Measurements from ENCODE around the gene TMSB10. TPM values are rescaled to one million over a fixed set of nuclear protein-coding genes. Genes with fewer than 3 reads are reported as not detected.
"Not testable (repeated sequence)": the region's sequence is repeated elsewhere in the genome, so short reads cannot be mapped to it uniquely, and the experiment has no call there.

The TMSB10 gene
- total RNA-seq, 2 experiments from 2014 or later: 1,772 to 1,864 TPM

- H3K4me3 Mint-ChIP-seq: peak overlapping the region; percentile 86
- H3K9me3 Mint-ChIP-seq: peaks cover 10% of the 10 kb centered on the region
- peak overlapping the region; percentile 92 for H3K27ac Mint-ChIP-seq
- no peaks in the 10 kb centered on the region for H3K27me3 Mint-ChIP-seq (ENCODE audit: low read depth)
- intact Hi-C loops (cut with micrococcal nuclease): loop anchor here (1.0 kb wide), 2 partner anchors 9 to 12 kb away; no protein-coding TSS in a partner anchor
- H3K36me3 Mint-ChIP-seq (ENCODE audit: low read depth): peaks cover 29% of the 10 kb centered on the region
- CTCF ChIA-PET: interaction anchor here (0.8 to 5.1 kb wide), 9 partner anchors 10 to 34 kb away, joined by 3 to 43 read pairs (median 4); no protein-coding TSS in a partner anchor
- H3K4me1 Mint-ChIP-seq (ENCODE audit: low read depth): peaks cover 52% of the 10 kb centered on the region
- DNase-seq: peak; percentile 63
These were observed 1.7 kb downstream of the TMSB10 start for GRCh38 chr2:84906900-84907714.

GRCh38 chr2:84908948-84909713 is 3.7 kb downstream of the TMSB10 start:
- intact Hi-C loops (cut with micrococcal nuclease): no loop called here
- H3K4me3 Mint-ChIP-seq: no peak overlapping the region
- H3K4me1 Mint-ChIP-seq (ENCODE audit: low read depth): peaks cover 41% of the 10 kb centered on the region
- H3K9me3 Mint-ChIP-seq: peaks cover 10% of the 10 kb centered on the region
- DNase-seq: peak; percentile 36
- H3K36me3 Mint-ChIP-seq (ENCODE audit: low read depth): peaks cover 29% of the 10 kb centered on the region
- CTCF ChIA-PET: interaction anchor here (0.7 to 5.1 kb wide), 3 partner anchors 11 to 27 kb away, joined by 4 to 43 read pairs (median 28); no protein-coding TSS in a partner anchor
- H3K27ac Mint-ChIP-seq: peak overlapping the region; percentile 81
- H3K27me3 Mint-ChIP-seq (ENCODE audit: low read depth): no peaks in the 10 kb centered on the region

- peaks cover 35% of the 10 kb centered on the region for H3K4me1 Mint-ChIP-seq (ENCODE audit: low read depth)
- peaks cover 25% of the 10 kb centered on the region for H3K36me3 Mint-ChIP-seq (ENCODE audit: low read depth)
- H3K27me3 Mint-ChIP-seq (ENCODE audit: low read depth): no peaks in the 10 kb centered on the region
- no peak overlapping the region for H3K27ac Mint-ChIP-seq
- no peak overlapping the region for H3K4me3 Mint-ChIP-seq
- peaks cover 10% of the 10 kb centered on the region for H3K9me3 Mint-ChIP-seq
- intact Hi-C loops (cut with micrococcal nuclease): no loop called here
- CTCF ChIA-PET: interaction anchor here (0.6 to 1.8 kb wide), 3 partner anchors 9 to 31 kb away, joined by 3 to 6 read pairs (median 4); no protein-coding TSS in a partner anchor
- no peak for DNase-seq
These were observed 5.8 kb downstream of the TMSB10 start for GRCh38 chr2:84911135-84911678.

- peaks cover 11% of the 10 kb centered on the region for H3K36me3 Mint-ChIP-seq (ENCODE audit: low read depth)
- intact Hi-C loops (cut with micrococcal nuclease): no loop called here
- H3K27ac Mint-ChIP-seq: no peak overlapping the region
- no peak overlapping the region for H3K4me3 Mint-ChIP-seq
- no peaks in the 10 kb centered on the region for H3K27me3 Mint-ChIP-seq (ENCODE audit: low read depth)
- CTCF ChIA-PET: interaction anchor here (0.6 to 3.2 kb wide), 3 partner anchors 8 to 20 kb away, joined by 4 to 15 read pairs (median 6); no protein-coding TSS in a partner anchor
- peaks cover 34% of the 10 kb centered on the region for H3K4me1 Mint-ChIP-seq (ENCODE audit: low read depth)
- no peak for DNase-seq
- peaks cover 10% of the 10 kb centered on the region for H3K9me3 Mint-ChIP-seq
These were observed 7.5 kb downstream of the TMSB10 start for GRCh38 chr2:84912984-84913383.

GRCh38 chr2:84914334-84914733 is 8.9 kb downstream of the TMSB10 start:
- H3K27me3 Mint-ChIP-seq (ENCODE audit: low read depth): no peaks in the 10 kb centered on the region
- peaks cover 6% of the 10 kb centered on the region for H3K36me3 Mint-ChIP-seq (ENCODE audit: low read depth)
- CTCF ChIA-PET: interaction anchor here (0.7 to 3.2 kb wide), 3 partner anchors 9 to 11 kb away, joined by 3 to 15 read pairs (median 4); no protein-coding TSS in a partner anchor
- H3K9me3 Mint-ChIP-seq: peaks cover 6% of the 10 kb centered on the region
- no peak overlapping the region for H3K4me3 Mint-ChIP-seq
- no peak for DNase-seq
- H3K4me1 Mint-ChIP-seq (ENCODE audit: low read depth): peaks cover 34% of the 10 kb centered on the region
- H3K27ac Mint-ChIP-seq: no peak overlapping the region
- intact Hi-C loops (cut with micrococcal nuclease): no loop called here

GRCh38 chr2:84915675-84916074 is 10.2 kb downstream of the TMSB10 start:
- H3K9me3 Mint-ChIP-seq; DNase-seq; H3K27me3 Mint-ChIP-seq (ENCODE audit: low read depth); CTCF ChIA-PET; H3K36me3 Mint-ChIP-seq (ENCODE audit: low read depth); H3K4me3 Mint-ChIP-seq; H3K27ac Mint-ChIP-seq; intact Hi-C loops (cut with micrococcal nuclease): not testable (repeated sequence)
- peaks cover 46% of the 10 kb centered on the region for H3K4me1 Mint-ChIP-seq (ENCODE audit: low read depth)

GRCh38 chr2:84917821-84918220 is 12.4 kb downstream of the TMSB10 start:
- H3K27me3 Mint-ChIP-seq (ENCODE audit: low read depth); H3K9me3 Mint-ChIP-seq; H3K36me3 Mint-ChIP-seq (ENCODE audit: low read depth); H3K4me3 Mint-ChIP-seq; DNase-seq; intact Hi-C loops (cut with micrococcal nuclease): not testable (repeated sequence)
- CTCF ChIA-PET: interaction anchor here (0.7 to 4.1 kb wide), 5 partner anchors 8 to 100 kb away, joined by 3 to 28 read pairs (median 4); partner anchors contain the start of gene TMSB10
- Mint-ChIP-seq H3K4me1 (ENCODE audit: low read depth) (peaks cover 42% of the 10 kb centered on the region), H3K27ac (peak overlapping the region; percentile 90)

GRCh38 chr2:84918430-84918829 is 13.0 kb downstream of the TMSB10 start:
- no peaks in the 10 kb centered on the region for H3K27me3 Mint-ChIP-seq (ENCODE audit: low read depth)
- intact Hi-C loops (cut with micrococcal nuclease): no loop called here
- no peaks in the 10 kb centered on the region for H3K9me3 Mint-ChIP-seq
- H3K4me1 Mint-ChIP-seq (ENCODE audit: low read depth): peaks cover 46% of the 10 kb centered on the region
- CTCF ChIA-PET: interaction anchor here (0.9 to 4.1 kb wide), 5 partner anchors 12 to 394 kb away, joined by 3 to 28 read pairs (median 4); partner anchors contain the start of gene TMSB10
- DNase-seq: no peak
- no peaks in the 10 kb centered on the region for H3K36me3 Mint-ChIP-seq (ENCODE audit: low read depth)
- H3K27ac Mint-ChIP-seq: peak overlapping the region; percentile 90
- no peak overlapping the region for H3K4me3 Mint-ChIP-seq

- Mint-ChIP-seq H3K4me3 (peak overlapping the region; percentile 61), H3K27ac (peak overlapping the region; percentile 90), H3K9me3 (no peaks in the 10 kb centered on the region), H3K27me3 (ENCODE audit: low read depth) (no peaks in the 10 kb centered on the region), H3K36me3 (ENCODE audit: low read depth) (no peaks in the 10 kb centered on the region), H3K4me1 (ENCODE audit: low read depth) (peaks cover 59% of the 10 kb centered on the region)
- peak; percentile 75 for DNase-seq
- CTCF ChIA-PET: interaction anchor here (0.8 to 4.1 kb wide), 12 partner anchors 9 to 394 kb away, joined by 3 to 28 read pairs (median 3); partner anchors contain the start of genes TMSB10 and TRABD2A
- intact Hi-C loops (cut with micrococcal nuclease): loop anchor here (1.0 kb wide), 1 partner anchor 13 kb away; no protein-coding TSS in a partner anchor
These were observed 14.6 kb downstream of the TMSB10 start for GRCh38 chr2:84919885-84920580.

- intact Hi-C loops (cut with micrococcal nuclease): no loop called here
- peaks cover 66% of the 10 kb centered on the region for H3K4me1 Mint-ChIP-seq (ENCODE audit: low read depth)
These were observed 17.6 kb downstream of the TMSB10 start for GRCh38 chr2:84923009-84923408.

More at GRCh38 chr2:84923009-84923408, 17.6 kb downstream of the TMSB10 start:
- Mint-ChIP-seq H3K36me3 (ENCODE audit: low read depth) (no peaks in the 10 kb centered on the region), H3K27me3 (ENCODE audit: low read depth) (no peaks in the 10 kb centered on the region), H3K27ac (peak overlapping the region; percentile 6), H3K4me3 (no peak overlapping the region), H3K9me3 (no peaks in the 10 kb centered on the region)
- CTCF ChIA-PET: interaction anchor here (0.6 kb wide), 1 partner anchor 9 kb away, joined by 3 read pairs; no protein-coding TSS in a partner anchor
- no peak for DNase-seq
